AG04449 (cell line): ENCODE results near the gene GATA5.

ENCODE experiments used
- CTCF ChIA-PET: fragments of 350-600 bp; formaldehyde crosslinking; extraction: SDS; loops from one replicate; lab custom pipeline; 2021; ENCODE audit warnings: antibody characterized with exemption; lab: Yijun Ruan, JAX
- POLR2A ChIA-PET: fragments of 400-600, 350-600 bp; formaldehyde crosslinking; extraction: SDS; loops from one replicate; lab custom pipeline; 2020; ENCODE audit warnings: antibody characterized with exemption, inconsistent platforms; lab: Yijun Ruan, JAX
- DNase-seq: peaks from one replicate; pipeline ENCODE4 v3.0.0-alpha.2; 2010; ENCODE audit warnings: low read depth, low spot score
- H3K4me3 ChIP-seq: 2 replicates; pipeline ENCODE4 v1.5.1; 2011; ENCODE audit warnings: low read depth, mild to moderate bottlenecking, control low read depth, low read length
- CTCF ChIP-seq: IDR thresholded peaks from one replicate; pipeline ENCODE4 v1.5.1; 2011; ENCODE audit warnings: mild to moderate bottlenecking, moderate library complexity, low read length, control low read depth, inconsistent platforms; ENCODE audit not compliant: insufficient read depth; ENCODE audit errors: missing control alignments

The GATA5 gene

GRCh38 chr20:62437496-62437895 lies 38.3 kb downstream of the GATA5 start:
- DNase-seq: no peak
- no peak overlapping the region for H3K4me3 ChIP-seq
- ChIA-PET POLR2A (no interaction called here), CTCF (no interaction called here)
- no peak for TF ChIP-seq CTCF

- ChIA-PET POLR2A (interaction anchor here (0.6 kb wide), 1 partner anchor 151 kb away, joined by 3 read pairs; no protein-coding TSS in a partner anchor), CTCF (no interaction called here)
- DNase-seq: no peak
- TF ChIP-seq CTCF: no peak
- H3K4me3 ChIP-seq: no peak overlapping the region
Measured at GRCh38 chr20:62436692-62437091, 39.1 kb downstream of the GATA5 start.

DNA sequence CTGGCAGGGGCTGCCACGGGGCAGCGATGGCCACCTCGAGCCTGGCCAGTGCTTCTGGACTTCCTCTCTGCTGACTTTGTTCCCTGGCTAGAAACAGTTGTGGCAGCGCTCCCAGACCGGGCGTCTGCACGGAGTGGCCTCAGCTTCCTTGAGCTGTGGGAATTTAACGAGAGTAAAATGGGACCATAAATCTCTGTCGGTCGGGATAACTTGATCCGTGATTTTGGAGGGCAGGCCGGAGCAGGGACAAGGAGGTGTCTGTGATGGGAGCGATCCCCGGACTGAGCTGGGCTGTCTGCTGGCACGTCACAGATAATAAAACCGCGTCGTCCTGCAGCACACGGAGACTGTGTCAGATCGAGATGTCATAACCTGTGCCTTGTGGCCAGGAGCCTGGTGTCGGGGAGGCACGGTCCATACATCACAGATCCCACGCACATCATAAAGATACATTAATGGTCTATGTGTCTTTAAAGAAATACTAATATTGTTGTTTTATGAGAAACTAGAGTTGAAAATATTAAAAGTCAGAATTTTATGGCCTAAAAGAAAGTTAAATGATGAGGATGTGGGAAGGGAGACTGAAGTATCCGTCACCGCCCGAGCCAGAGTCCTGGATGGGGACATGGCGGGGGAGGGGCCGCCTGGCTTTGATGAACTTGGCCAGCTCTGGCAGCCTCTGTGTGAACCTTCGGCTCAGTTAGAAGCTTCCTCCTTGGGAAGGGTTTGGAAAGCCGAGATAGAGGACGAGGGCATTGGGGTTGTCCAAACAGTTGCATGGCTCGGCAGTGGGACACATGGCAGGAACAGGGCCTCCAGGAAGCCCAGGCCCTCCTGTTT lies 41.9 kb downstream of the GATA5 start:
- no peak for DNase-seq
- no peak for TF ChIP-seq CTCF
- no peak overlapping the region for H3K4me3 ChIP-seq
- ChIA-PET POLR2A (no interaction called here), CTCF (interaction anchor here (1.2 kb wide), 1 partner anchor 9 kb away, joined by 3 read pairs; no protein-coding TSS in a partner anchor)

DNA sequence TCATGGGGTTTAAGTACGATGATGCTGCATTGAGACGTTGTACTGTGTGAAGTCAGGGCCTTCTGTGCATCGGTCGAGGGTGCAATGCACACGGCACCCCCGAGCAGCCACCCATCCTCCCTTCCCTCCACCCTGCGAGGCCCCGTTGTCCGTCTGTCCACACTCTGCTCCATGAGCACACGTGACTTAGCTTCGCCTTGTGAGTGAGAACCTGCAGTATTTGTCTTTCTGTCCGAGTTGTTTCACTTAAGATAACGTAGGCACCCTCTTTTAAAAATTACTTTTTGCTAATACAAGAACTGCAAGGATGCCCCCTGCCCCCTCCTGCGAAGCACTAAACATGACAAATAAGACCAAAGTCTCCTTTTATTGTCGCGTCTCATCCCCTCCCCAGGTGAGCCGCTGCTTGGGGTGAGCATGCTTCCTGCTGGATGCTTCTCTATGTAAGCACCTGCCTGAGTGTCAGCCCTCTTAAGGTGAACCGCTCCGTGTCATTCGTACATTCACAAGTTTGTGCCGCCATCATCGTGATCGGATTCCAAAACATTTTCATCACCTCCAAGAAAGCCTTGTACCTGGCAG lies 44.8 kb downstream of the GATA5 start:
- ChIA-PET CTCF (interaction anchor here (1.3 kb wide), 1 partner anchor 21 kb away, joined by 3 read pairs; no protein-coding TSS in a partner anchor), POLR2A (no interaction called here)
- TF ChIP-seq CTCF: no peak
- H3K4me3 ChIP-seq: no peak overlapping the region
- DNase-seq: no peak

GRCh38 chr20:62430311-62430853 lies 45.4 kb downstream of the GATA5 start:
- no peak for TF ChIP-seq CTCF
- ChIA-PET CTCF (interaction anchor here (1.3 kb wide), 1 partner anchor 20 kb away, joined by 3 read pairs; no protein-coding TSS in a partner anchor), POLR2A (no interaction called here)
- H3K4me3 ChIP-seq: no peak overlapping the region
- DNase-seq: no peak

DNA sequence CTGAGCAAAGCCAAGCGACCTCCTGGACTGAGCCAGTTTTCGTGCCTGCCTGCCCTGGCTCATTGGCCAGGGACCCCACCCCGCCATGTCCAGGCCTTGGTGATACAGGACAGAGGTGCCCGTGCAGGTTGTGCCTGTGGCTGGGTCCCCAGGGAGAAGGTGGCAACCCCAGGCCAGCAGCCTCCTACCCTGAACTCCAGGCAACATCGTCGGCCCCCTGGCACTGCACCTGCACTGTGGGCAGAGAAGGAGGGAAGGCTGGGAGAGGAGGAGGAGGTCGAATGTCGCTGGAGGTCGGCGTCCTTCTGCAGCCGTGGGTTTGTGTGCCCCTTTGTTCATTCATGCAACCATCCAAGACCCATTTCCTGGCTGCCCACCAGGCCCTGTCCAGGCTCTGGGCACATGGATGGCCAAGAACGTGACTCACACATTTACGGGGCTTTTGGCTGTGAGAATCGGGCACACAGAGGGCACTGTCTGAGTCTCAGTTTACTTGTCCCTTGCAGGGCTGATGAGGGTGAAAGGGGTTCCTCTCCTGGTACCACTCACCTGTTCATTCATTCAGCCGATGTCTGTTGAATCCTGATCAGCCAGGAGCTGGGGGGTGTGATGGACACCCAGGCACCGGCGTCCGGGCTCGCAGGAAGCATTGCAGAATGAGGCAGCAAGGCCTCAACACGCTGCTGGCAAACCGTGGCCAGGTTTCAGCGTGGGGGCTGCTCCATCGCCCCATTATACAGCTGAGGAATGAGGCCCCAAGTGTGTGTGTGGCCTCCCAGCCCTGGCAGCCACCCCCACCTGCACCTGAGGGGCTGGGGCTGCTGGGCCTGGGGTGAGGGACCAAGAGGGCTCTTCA lies 46.1 kb downstream of the GATA5 start:
- ChIA-PET POLR2A (no interaction called here), CTCF (no interaction called here)
- no peak for TF ChIP-seq CTCF
- DNase-seq: no peak
- no peak overlapping the region for H3K4me3 ChIP-seq
